GM20431 (cell line): ENCODE measurements around the gene LMOD2.
"Not testable (repeated sequence)": the region's sequence is repeated elsewhere in the genome, so short reads cannot be mapped to it uniquely, and the experiment has no call there.

Experiments used
- in situ Hi-C: fragments of 300-500 bp; cut with MseI, MboI; formaldehyde crosslinking; loops from one replicate; pipeline ENCODE4 v1.15.0; 2020; ENCODE audit warnings: low sequenced_read_pairs; ENCODE audit not compliant: unreplicated experiment

Gene LMOD2, protein sequence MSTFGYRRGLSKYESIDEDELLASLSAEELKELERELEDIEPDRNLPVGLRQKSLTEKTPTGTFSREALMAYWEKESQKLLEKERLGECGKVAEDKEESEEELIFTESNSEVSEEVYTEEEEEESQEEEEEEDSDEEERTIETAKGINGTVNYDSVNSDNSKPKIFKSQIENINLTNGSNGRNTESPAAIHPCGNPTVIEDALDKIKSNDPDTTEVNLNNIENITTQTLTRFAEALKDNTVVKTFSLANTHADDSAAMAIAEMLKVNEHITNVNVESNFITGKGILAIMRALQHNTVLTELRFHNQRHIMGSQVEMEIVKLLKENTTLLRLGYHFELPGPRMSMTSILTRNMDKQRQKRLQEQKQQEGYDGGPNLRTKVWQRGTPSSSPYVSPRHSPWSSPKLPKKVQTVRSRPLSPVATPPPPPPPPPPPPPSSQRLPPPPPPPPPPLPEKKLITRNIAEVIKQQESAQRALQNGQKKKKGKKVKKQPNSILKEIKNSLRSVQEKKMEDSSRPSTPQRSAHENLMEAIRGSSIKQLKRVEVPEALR

DNA sequence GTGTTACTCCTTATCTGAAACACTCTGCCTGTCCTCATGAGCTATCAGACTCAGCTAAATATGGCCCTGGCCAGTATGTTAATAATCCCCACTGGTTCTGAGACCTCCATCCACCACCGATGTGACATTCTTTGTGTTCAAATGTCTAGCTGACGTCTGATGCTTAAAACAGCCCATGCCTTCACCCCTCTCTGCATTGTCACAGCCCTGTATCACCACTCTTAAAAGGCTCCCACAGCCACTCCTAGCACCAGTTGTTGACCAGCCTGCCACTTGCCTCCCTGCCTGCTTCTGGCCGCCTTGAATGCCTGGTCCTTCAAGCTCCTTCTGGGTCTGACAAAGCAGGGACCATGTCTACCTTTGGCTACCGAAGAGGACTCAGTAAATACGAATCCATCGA, at the start of gene LMOD2:
Gene LMOD2, plus strand, starts transcription at position 253 of the 400 bp plus-strand sequence. Its CDS starts 98 bp downstream, at position 351.
- in situ Hi-C loops = no loop called here

DNA sequence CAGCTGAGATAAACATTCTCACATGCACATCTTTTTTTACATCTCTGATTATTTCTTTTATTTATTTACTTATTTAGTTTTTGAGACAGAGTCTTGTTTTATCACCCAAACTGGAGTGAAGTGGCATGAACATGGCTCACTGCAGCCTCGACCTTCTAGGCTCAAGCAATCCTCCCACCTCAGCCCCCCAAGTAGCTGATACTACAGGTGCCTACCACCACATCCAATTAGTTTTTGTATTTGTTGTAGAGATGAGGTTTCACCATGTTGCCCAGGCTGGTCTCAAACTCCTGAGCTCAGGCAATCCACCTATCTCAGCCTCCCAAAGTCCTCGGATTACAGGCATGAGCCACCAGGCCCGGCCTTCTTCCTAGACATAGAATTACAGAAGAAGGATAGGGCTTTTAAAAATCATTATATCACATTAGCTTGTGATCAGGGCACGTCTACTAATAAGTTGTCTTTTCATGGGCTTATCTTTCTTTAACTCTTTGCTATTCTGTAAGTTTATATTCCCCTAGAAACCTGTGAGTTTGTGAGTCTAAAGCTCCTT, 48.2 kb upstream of the LMOD2 start:
- in situ Hi-C loops = no loop called here

DNA sequence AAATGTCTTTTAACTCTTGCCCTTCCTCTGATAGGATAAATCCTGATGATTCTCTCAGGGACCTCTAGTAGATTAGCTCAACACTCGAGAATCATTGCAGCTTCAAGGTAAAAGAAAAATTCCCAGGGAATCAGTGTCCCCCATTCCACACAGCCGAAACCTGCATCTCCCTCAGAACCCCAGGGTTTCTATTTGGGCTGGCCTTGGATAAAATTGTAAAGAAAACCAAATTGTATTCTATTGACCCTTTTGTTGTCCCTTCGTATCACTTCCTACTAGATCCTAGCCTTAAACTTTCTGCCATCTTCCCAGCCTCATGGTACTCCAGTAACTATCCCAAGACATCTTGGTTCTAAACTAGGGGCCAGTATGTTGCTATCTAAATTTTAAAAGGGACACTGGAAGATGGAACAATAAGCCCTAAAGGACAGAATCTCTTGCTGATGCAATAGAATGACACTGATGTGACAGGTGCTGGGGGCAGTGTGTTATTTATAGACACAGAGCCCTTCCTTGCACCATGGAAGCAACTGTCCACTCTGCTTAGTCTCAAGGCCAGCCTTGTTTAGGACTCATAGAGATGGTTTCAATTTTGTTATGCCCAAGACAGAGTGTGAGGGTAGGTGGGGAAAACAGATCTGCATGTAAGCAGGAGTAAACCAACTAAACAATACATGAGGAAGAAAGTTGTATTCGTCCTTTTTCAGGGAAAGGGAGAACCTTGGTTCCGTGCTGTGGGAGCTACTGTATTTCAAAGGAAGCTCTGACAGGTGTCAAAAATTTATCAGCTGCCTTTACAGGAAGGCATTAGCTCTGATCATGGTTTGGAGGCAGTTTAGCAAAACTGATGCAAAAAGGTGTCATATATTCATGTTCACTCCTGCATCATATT, 46.4 kb upstream of the LMOD2 start:
- in situ Hi-C loops = no loop called here

- in situ Hi-C loops = no loop called here
Measured at GRCh38 chr7:123609883-123610239, 45.8 kb upstream of the LMOD2 start.

- in situ Hi-C loops = no loop called here
Measured at GRCh38 chr7:123612024-123612423, 43.6 kb upstream of the LMOD2 start.

DNA sequence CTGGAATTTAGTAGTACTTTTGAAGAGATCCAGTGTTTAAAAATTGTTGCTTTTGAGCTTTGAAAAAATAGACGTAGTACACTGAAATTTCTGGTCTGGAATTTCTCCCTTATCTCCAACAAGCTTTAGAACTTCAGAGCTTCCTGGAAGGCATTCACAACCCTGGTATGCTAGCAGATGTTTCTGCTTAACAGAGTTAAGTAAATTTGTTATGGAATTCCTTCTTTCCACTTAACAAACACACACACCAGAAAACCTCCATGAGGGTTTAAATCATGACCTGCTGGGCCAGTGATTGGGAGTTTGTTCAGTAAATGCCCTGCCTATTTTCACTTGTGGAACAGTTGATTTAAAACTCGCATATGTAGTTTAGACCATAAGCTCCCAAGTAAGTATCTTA, 40.3 kb upstream of the LMOD2 start:
- in situ Hi-C loops = no loop called here

DNA sequence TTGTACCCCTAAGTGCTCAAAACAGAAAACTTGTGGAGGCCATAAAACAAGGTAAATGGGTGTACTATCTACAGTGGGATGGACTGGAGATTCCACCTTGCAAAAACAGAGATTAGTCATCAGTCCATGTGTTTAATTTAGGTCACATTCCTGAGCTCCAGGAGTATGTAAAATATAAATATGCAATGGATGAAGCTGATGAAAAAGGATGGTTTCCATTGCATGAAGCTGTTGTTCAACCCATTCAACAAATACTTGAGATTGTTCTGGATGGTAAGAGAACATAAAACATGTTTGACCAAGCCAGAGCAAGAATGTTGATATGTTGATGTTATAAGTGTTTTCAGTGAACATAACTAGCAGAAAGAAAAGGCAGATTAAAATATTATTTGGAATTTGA, 39.4 kb upstream of the LMOD2 start:
- in situ Hi-C loops = no loop called here

DNA sequence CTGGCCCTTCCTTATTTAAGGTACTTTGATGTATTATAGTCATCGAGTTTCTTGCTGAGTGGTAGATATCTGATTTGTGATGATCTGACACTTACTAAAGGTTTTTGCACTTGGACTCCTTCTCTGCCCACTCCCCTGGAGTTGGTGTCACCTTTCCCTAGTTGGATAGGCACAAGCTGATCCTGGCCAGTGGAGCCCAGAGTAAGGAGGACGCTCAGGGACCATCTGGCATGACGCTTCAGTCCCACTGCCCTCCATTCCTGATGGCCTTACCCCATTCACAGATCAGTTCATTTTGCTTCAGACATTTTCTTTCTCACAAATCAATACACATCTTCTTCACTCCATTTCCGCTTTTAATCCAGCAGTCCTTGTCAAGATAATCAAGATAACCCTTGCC, 34.0 kb upstream of the LMOD2 start:
- in situ Hi-C loops = no loop called here

DNA sequence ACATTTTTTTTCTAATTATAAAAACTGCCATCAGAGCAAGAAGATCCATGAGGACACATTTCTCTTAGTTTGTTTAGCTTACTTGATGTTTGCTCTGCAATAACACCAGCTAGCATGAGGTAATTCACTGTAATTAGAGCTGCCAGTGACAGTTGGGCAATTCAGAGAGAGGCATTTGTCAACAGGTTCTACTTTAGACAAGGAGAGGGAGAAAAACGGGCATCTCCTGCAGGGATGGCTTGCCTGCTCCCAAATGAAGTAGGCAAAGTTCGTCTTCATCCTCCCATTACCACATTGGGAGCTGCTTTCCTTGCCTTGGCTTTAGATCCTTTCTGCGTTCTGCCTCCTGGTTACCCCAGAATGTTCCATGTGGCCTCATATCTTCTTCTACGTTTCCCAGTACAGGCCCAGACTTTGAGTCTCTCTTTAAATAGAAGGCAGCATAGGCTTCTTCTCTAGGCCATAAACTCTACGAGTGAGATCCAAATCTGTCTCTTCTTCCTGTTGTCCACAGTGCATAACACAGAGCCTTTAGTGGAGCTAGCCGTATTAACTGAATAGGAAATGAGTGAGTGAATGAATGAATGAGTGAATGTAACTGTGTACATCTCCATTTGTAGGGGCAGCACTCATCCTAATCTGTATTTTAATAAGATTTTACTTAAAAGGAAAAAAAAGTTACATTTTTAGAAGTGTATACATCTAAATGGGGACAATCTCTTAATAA, 32.8 kb upstream of the LMOD2 start:
- in situ Hi-C loops = no loop called here

DNA sequence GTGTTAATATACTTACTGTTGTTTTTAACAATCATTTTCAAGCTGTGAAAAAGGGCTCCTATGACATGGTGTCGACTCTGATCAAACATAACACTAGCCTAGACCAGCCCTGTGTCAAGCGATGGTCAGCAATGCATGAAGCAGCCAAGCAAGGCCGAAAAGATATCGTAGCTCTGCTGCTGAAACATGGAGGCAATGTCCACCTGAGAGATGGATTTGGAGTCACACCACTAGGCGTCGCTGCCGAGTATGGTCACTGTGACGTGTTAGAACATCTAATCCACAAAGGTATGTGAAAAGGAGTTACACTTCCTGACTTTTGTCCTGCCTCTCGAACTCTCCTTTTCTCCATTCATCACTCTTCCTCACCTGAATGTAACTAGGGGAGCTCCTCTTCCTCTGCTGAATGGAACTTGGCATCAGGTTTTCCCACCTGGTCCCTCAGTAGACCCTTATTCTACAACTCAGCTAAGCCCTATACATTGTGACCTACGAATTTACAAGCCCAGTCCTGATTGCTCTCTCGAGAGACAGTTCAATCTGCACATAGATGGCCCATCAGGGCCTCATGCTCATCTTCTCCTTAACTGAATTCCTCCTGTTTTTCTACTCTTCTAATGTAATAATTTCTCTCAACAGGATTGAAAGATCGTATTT, 31.0 kb upstream of the LMOD2 start:
- in situ Hi-C loops = no loop called here

- in situ Hi-C loops = no loop called here
Measured at GRCh38 chr7:123625254-123625653, 30.4 kb upstream of the LMOD2 start.

DNA sequence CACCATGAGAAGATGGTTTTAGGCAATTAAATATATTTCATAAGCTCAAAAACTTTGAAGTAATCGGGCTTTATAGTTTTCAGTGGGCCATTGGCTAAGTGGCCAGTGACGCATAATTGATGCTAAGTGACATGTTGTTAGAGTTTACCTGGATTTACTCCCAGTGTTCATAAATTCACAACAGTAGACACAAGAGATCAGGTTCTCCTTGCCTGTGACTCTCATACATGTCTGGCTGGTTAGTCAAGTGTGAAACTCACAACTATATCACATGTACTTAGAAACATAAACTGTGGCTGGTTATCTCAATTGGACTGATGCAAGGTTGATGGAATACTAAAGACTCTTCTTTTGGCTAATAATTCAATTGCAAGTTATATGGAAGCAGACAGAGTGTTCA, 27.8 kb upstream of the LMOD2 start:
- in situ Hi-C loops = no loop called here

GRCh38 chr7:123628829-123629228, 26.8 kb upstream of the LMOD2 start:
- in situ Hi-C loops = no loop called here

DNA sequence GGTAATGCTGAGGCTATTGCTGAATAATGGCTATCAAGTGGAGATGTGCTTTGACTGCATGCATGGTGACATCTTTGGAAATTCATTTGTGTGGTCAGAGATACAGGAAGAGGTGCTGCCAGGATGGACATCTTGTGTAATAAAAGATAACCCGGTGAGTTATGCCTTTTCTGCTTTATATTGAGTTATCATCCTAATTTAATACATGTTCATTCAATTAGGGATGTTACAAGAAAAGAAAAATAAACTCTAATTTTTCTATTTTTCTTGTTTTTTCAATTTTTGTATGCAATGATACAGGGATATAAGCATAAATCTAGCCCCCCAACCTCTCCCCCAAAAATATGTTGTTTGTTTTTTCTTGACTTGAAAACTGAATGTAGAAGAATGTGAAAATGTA, 26.4 kb upstream of the LMOD2 start:
- in situ Hi-C loops = no loop called here

GRCh38 chr7:123632808-123633207, 22.9 kb upstream of the LMOD2 start:
- in situ Hi-C loops = no loop called here

DNA sequence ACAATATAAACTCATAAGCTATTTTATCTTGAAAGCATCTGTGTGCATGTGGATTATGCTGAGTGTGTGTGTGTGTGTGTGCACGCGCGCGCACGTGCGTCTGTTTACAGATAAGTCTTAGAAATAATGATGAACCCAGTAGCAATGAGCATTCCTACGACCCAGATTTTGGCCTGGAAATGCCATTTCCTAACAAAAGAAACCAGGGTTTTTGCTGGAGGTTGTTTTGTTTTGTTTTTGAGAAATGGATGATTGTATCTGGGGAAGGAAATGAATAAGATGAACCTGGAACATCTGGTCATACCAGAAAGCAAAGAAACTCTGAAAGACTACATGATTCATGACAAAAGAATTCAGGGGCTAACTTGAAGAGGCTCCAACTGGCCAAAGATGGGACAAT, 22.1 kb upstream of the LMOD2 start:
- in situ Hi-C loops = no loop called here

- in situ Hi-C loops = not testable (repeated sequence)
Measured at GRCh38 chr7:123634011-123634573, 21.6 kb upstream of the LMOD2 start.

DNA sequence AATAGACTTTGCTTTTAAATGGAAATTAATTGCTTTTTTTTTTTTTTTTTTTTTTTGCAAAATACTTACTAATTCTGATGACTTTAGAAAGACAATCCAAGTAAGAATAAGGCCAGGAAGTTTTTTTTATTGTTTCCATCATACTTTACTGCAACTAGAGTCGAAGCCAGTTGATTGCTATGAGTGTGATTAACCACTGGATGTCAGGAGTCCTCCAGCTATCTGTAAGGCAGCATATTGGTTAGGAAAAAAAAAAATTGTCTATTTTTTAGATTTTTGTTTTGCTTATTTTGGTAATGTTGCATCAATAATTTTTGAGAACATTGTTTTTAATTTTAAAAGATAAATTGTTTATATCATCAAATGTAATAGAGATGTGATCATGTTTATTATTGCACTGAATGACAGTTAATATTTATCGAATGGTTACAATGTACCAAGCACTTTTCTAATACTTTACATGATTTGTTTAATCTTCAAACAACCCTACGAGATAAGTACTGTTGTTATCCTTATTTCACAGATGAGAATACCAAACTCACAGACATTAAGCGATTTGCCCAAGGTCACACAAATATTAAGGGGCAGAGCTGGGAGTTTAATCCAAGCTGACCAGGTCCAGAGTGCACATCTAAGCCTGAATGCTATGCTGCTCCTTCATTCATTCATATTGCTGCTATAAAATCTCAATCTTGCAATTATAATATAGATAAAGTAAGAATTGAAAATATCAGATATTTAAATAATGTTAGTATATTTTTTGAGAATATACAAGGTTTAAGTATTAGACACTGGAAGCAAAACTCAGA, 19.9 kb upstream of the LMOD2 start:
- in situ Hi-C loops = no loop called here
